Psoas muscle (tissue), 8 donors: Measurements from ENCODE around the gene GCH1. TPM values are rescaled to one million over a fixed set of nuclear protein-coding genes. Genes with fewer than 3 reads are reported as not detected.
"Not testable (repeated sequence)": the region's sequence is repeated elsewhere in the genome, so short reads cannot be mapped to it uniquely, and the experiment has no call there.

ENCODE experiments used
- ATAC-seq, 4 donors: fragments of 200-7000 bp; cut with Tn5 transposase; one replicate each; pipeline ENCODE4 v1.9.1; 2020; ENCODE audit warnings: moderate library complexity in 3 of 4, mild to moderate bottlenecking in 2 of 4
- DNase-seq, 2 donors: peaks; one replicate each; pipeline ENCODE4 v3.0.0-alpha.2; 2020
- H3K27ac ChIP-seq: fragments of 200-600 bp; one replicate; pipeline ENCODE4 v1.8.0; 2022
- H3K27me3 ChIP-seq, 3 donors: fragments of 200-600 bp in 1 of 3; one replicate each; pipeline versions ENCODE4 v1.6.1 to v1.8.0; 2013 to 2022; ENCODE audit warnings: low read length in 2 of 3, mild to moderate bottlenecking in 2 of 3, moderate library complexity in 1 of 3; ENCODE audit not compliant: insufficient read depth in 3 of 3
- H3K36me3 ChIP-seq, 2 donors: fragments of 200-600 bp in 1 of 2; one replicate each; pipeline versions ENCODE4 v1.6.1 to v1.8.0; 2013 to 2022; ENCODE audit warnings: low read depth in 1 of 2, mild to moderate bottlenecking in 1 of 2, moderate library complexity in 1 of 2; ENCODE audit not compliant: insufficient read depth in 1 of 2
- H3K4me1 ChIP-seq: fragments of 200-600 bp; one replicate; pipeline ENCODE4 v1.8.0; 2022
- H3K4me3 ChIP-seq: fragments of 200-600 bp; one replicate; pipeline ENCODE4 v1.8.0; 2022; ENCODE audit warnings: mild to moderate bottlenecking
- H3K9me3 ChIP-seq: fragments of 200-600 bp; one replicate; pipeline ENCODE4 v1.8.0; 2022
- CTCF ChIP-seq: fragments of 200-600 bp; IDR thresholded peaks from one replicate; pipeline ENCODE4 v1.8.0; 2022; ENCODE audit warnings: antibody characterized with exemption
- WGBS, 3 donors: extraction: QIAGEN DNeasy Blood & Tissue Kit; methylation state at CpG; one replicate each; pipeline versions ENCODE4 v1.1.6 to v1.1.7; 2013; 5-methylcytosine and 5-hydroxymethylcytosine counted together
- intact Hi-C, 2 donors: fragments of 100-400 bp; cut with DNase I; formaldehyde crosslinking; loops; one replicate each; pipeline versions ENCODE4 v1.11.0 to v1.14.2; 2022
- polyA plus RNA-seq, 3 donors: library from polyadenylated mRNA; stranded (reverse); fragments of 200-250 nt; gene quantifications; one replicate each; pipeline ENCODE4 v1.2.3, GENCODE V29; 2013
- total RNA-seq, 4 donors: library from RNA; stranded (reverse); fragmentation: NEBNext Ultra II Directional in 2 of 4; extraction: Animal tissue kit (Norgen Biotek cat#: 25700) in 2 of 4; gene quantifications; one replicate each; pipeline versions ENCODE4 v1.2.1 to v1.2.4, GENCODE V29; 2021 to 2023
- donor health status: healthy with polysubstance abuse.
- donor health status: DM: no; HTN: no; CAD: no; lungs with moderate emphysema.
- donor health status: Bipolar disorder and iron deficiency.
- donor health status: healthy.
- donor health status: DM: yes; HTN: yes; CAD: no.
- donor health status: DM: no; HTN: no; CAD: no.
- donor health status: DM: no; HTN: no; CAD: no.
- donor health status: DM: yes; HTN: yes; CAD: no.

GCH1 gene
- total and polyA plus RNA-seq, 7 donors = 0.65 to 1.4 (median 1.1) TPM

DNA sequence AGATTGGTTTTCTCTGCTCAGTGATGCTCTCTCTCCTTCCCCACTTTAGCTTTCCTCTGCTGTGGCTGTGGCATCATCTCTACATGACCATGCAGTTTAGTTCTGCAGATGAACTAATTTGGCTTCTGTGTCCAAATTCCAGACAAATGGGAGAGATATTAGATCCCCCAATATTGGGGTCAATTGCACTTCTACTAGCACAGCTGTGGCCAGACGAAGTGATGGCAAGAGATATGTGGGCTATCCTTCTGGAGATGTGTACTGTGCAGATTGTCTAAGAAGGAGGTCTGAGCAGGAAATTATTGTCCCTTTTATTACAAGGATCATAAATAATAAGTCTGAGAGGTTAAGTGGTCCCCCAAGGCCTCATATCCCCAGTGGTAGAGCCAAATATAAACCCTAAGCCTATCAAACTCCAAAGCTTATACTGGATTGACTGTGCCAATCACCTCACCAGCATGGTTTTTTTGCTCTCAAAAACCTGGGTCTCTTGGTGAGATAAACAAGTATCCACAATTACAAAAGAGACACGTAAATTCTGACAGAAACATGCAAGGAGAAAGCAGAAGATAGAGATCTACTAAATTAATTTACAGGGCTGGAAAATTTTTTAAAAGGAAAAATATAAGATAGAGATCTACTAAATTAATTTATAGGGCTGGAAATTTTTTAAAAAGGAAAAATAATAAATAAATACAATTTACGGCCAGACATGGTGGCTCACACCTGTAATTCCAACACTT, 29.1 kb upstream of the GCH1 start:
- no peak for TF ChIP-seq CTCF
- Histone ChIP-seq H3K9me3 (no peaks in the 10 kb centered on the region), H3K27me3 (no peaks in the 10 kb centered on the region), H3K4me1 (no peaks in the 10 kb centered on the region), H3K4me3 (no peak overlapping the region), H3K27ac (no peak overlapping the region), H3K36me3 (no peaks in the 10 kb centered on the region)
- DNase-seq (no peak), ATAC-seq (no peak)
- intact Hi-C loops = no loop called here
- 91 to 95% (median 93%) methylated on average over 3 of the region's 3 CpGs for WGBS, 3 donors

- no peak for TF ChIP-seq CTCF
- ATAC-seq = no peak
- intact Hi-C loops = no loop called here
- 91 to 95% (median 94%) methylated on average over 1 of the region's 1 CpG for WGBS, 3 donors
- H3K36me3 ChIP-seq = no peaks in the 10 kb centered on the region
- H3K4me3 ChIP-seq = no peak overlapping the region
- H3K27me3 ChIP-seq = no peaks in the 10 kb centered on the region
- no peak for DNase-seq
- no peak overlapping the region for H3K27ac ChIP-seq
- no peaks in the 10 kb centered on the region for H3K4me1 ChIP-seq
- no peaks in the 10 kb centered on the region for H3K9me3 ChIP-seq
These were observed 28.5 kb upstream of the GCH1 start for GRCh38 chr14:54931101-54931500.

DNA sequence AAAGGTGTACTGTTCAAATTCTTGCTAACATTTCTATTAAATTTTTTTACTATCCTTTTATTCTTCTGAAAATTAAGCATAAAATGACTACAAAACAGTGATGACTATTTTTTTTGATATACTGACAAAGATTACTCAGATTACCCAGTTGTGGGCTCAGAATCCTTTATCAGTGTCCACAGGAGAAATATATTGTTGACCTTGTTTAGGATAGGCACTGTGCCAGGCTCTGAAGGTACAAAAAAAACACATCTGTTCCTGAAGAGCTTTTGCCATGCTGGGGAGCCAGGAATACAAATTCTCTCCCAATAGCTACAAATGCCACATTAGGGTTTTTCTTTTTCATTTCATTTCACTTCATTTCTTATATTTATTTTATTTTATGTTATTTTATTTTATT, 26.9 kb upstream of the GCH1 start:
- Histone ChIP-seq H3K4me1 (no peaks in the 10 kb centered on the region), H3K27ac (no peak overlapping the region), H3K27me3 (no peaks in the 10 kb centered on the region), H3K36me3 (no peaks in the 10 kb centered on the region), H3K9me3 (no peaks in the 10 kb centered on the region), H3K4me3 (no peak overlapping the region)
- DNase-seq (no peak), ATAC-seq (no peak)
- TF ChIP-seq CTCF = no peak
- intact Hi-C loops = no loop called here

- intact Hi-C loops = no loop called here
- Histone ChIP-seq H3K9me3 (no peaks in the 10 kb centered on the region), H3K36me3 (no peaks in the 10 kb centered on the region), H3K27me3 (no peaks in the 10 kb centered on the region), H3K27ac (no peak overlapping the region), H3K4me1 (no peaks in the 10 kb centered on the region), H3K4me3 (no peak overlapping the region)
- DNase-seq = no peak
- ATAC-seq = no peak
- TF ChIP-seq CTCF = no peak
These were observed 25.6 kb upstream of the GCH1 start for GRCh38 chr14:54928216-54928615.

GRCh38 chr14:54927551-54927950, 24.9 kb upstream of the GCH1 start:
- Histone ChIP-seq H3K4me3 (no peak overlapping the region), H3K36me3 (no peaks in the 10 kb centered on the region), H3K27me3 (no peaks in the 10 kb centered on the region), H3K27ac (no peak overlapping the region), H3K4me1 (no peaks in the 10 kb centered on the region), H3K9me3 (no peaks in the 10 kb centered on the region)
- no peak for ATAC-seq
- TF ChIP-seq CTCF = no peak
- WGBS, 3 donors = 39 to 52% (median 42%) methylated on average over 1 of the region's 1 CpG
- intact Hi-C loops = no loop called here
- DNase-seq = no peak

GRCh38 chr14:54926570-54926969, 23.9 kb upstream of the GCH1 start:
- H3K9me3 ChIP-seq, H3K36me3 ChIP-seq, DNase-seq, H3K27ac ChIP-seq, H3K27me3 ChIP-seq, intact Hi-C loops, H3K4me1 ChIP-seq, ATAC-seq, H3K4me3 ChIP-seq: not testable (repeated sequence)
- 89 to 91% (median 90%) methylated on average over 5 of the region's 5 CpGs for WGBS, 3 donors
